ENCODE results near the gene SIX4. TPM values are rescaled to one million over a fixed set of nuclear protein-coding genes. Genes with fewer than 3 reads are reported as not detected.

Gene SIX4
- polyA plus RNA-seq, 1 experiment, result 17.7 TPM

GRCh38 chr14:60721326-60722106 lies 2.6 kb downstream of the SIX4 start:
- POLR2A ChIA-PET, result interaction anchor here (0.6 to 2.8 kb wide), 4 partner anchors 65 to 531 kb away, joined by 4 to 12 read pairs (median 6); partner anchors contain the start of gene SIX1
- CTCF ChIA-PET, result interaction anchor here (0.6 to 1.2 kb wide), 3 partner anchors 9 to 278 kb away, joined by 3 read pairs; no protein-coding TSS in a partner anchor
- H3K4me3 ChIP-seq (ENCODE audit: low read depth, low read length), result peak overlapping the region; percentile 92
- H3K9me3 ChIP-seq (ENCODE audit: control insufficient read depth, insufficient read depth, low read length), result no peaks in the 10 kb centered on the region; the same call in 1 of the 2 replicates
- H3K27me3 ChIP-seq (ENCODE audit: control insufficient read depth, insufficient read depth, low read length), result no peaks in the 10 kb centered on the region
- TF ChIP-seq CTCF (IDR thresholded peaks at IDR 0.05; ENCODE audit: low read depth, low read length), result peak; percentile 53
- H3K27ac ChIP-seq (ENCODE audit: low read depth, low read length), result peak overlapping the region; percentile 84
- DNase-seq (ENCODE audit: low read depth, low spot score), result no peak

DNA sequence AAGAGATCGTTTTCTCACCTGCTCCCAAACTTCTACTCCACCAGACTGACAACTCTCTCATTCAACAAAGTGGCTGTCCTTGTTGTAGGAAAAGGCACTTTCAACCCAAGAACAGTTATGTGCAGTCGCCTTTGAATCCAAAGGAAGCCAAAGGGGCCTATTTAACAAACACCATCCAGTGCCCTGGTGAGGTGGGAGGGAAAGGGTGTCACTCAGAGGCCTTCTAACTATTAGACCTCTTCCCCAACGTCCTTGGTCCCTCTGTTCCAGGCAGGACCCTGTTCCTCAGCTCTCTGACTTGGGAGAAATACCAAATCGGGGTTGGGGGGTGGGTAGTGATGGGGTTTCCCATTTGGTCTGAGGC lies 3.2 kb downstream of the SIX4 start:
- peak overlapping the region; percentile 92 for H3K4me3 ChIP-seq (ENCODE audit: low read depth, low read length)
- TF ChIP-seq CTCF (IDR thresholded peaks at IDR 0.05; ENCODE audit: low read depth, low read length), result no peak
- POLR2A ChIA-PET, result interaction anchor here (0.6 kb wide), 1 partner anchor 74 kb away, joined by 4 read pairs; no protein-coding TSS in a partner anchor
- DNase-seq (ENCODE audit: low read depth, low spot score), result no peak
- peak overlapping the region; percentile 58 for H3K27ac ChIP-seq (ENCODE audit: low read depth, low read length)
- CTCF ChIA-PET, result interaction anchor here (0.6 kb wide), 2 partner anchors 43 to 278 kb away, joined by 3 read pairs; no protein-coding TSS in a partner anchor
- H3K9me3 ChIP-seq (ENCODE audit: control insufficient read depth, insufficient read depth, low read length), result no peaks in the 10 kb centered on the region; the same call in 1 of the 2 replicates
- no peaks in the 10 kb centered on the region for H3K27me3 ChIP-seq (ENCODE audit: control insufficient read depth, insufficient read depth, low read length)

- ChIA-PET CTCF (interaction anchor here (0.6 kb wide), 2 partner anchors 42 to 279 kb away, joined by 3 read pairs; no protein-coding TSS in a partner anchor), POLR2A (no interaction called here)
- no peaks in the 10 kb centered on the region; the same call in 1 of the 2 replicates for H3K9me3 ChIP-seq (ENCODE audit: control insufficient read depth, insufficient read depth, low read length)
- H3K4me3 ChIP-seq (ENCODE audit: low read depth, low read length), result peak overlapping the region; percentile 92
- no peak for DNase-seq (ENCODE audit: low read depth, low spot score)
- H3K27me3 ChIP-seq (ENCODE audit: control insufficient read depth, insufficient read depth, low read length), result no peaks in the 10 kb centered on the region
- no peak for TF ChIP-seq CTCF (IDR thresholded peaks at IDR 0.05; ENCODE audit: low read depth, low read length)
- H3K27ac ChIP-seq (ENCODE audit: low read depth, low read length), result no peak overlapping the region
Measured at GRCh38 chr14:60720391-60720790, 3.8 kb downstream of the SIX4 start.

- DNase-seq (ENCODE audit: low read depth, low spot score), result no peak
- Histone ChIP-seq H3K27me3 (ENCODE audit: control insufficient read depth, insufficient read depth, low read length) (no peaks in the 10 kb centered on the region), H3K4me3 (ENCODE audit: low read depth, low read length) (no peak overlapping the region), H3K9me3 (ENCODE audit: control insufficient read depth, insufficient read depth, low read length) (no peaks in the 10 kb centered on the region), H3K27ac (ENCODE audit: low read depth, low read length) (no peak overlapping the region)
- ChIA-PET POLR2A (no interaction called here), CTCF (interaction anchor here (0.8 to 1.2 kb wide), 2 partner anchors 16 to 556 kb away, joined by 3 read pairs; no protein-coding TSS in a partner anchor)
- TF ChIP-seq CTCF (IDR thresholded peaks at IDR 0.05; ENCODE audit: low read depth, low read length), result no peak
Measured at GRCh38 chr14:60713513-60713912, 10.6 kb downstream of the SIX4 start.

- Histone ChIP-seq H3K27ac (ENCODE audit: low read depth, low read length) (no peak overlapping the region), H3K27me3 (ENCODE audit: control insufficient read depth, insufficient read depth, low read length) (no peaks in the 10 kb centered on the region), H3K4me3 (ENCODE audit: low read depth, low read length) (no peak overlapping the region), H3K9me3 (ENCODE audit: control insufficient read depth, insufficient read depth, low read length) (no peaks in the 10 kb centered on the region)
- DNase-seq (ENCODE audit: low read depth, low spot score), result no peak
- ChIA-PET CTCF (no interaction called here), POLR2A (no interaction called here)
- no peak for TF ChIP-seq CTCF (IDR thresholded peaks at IDR 0.05; ENCODE audit: low read depth, low read length)
Measured at GRCh38 chr14:60710494-60710893, 13.7 kb downstream of the SIX4 start.

All from AG04450 (cell line).